Lower leg skin (tissue), 4 donors: ENCODE data around the gene ERGIC3. TPM values are rescaled to one million over a fixed set of nuclear protein-coding genes. Genes with fewer than 3 reads are reported as not detected.

Source experiments
- DNase-seq, 2 donors: peaks; one replicate each; pipeline ENCODE4 v3.0.0-alpha.2; 2019; ENCODE audit warnings: low spot score in 2 of 2
- H3K4me3 ChIP-seq: fragments of 200-600 bp; sonication (generic); 2 replicates; pipeline ENCODE4 v1.5.1; 2017; ENCODE audit warnings: mild to moderate bottlenecking, low read depth; ENCODE audit not compliant: poor library complexity, severe bottlenecking
- CTCF ChIP-seq, 3 donors: fragments of 450-650 bp; IDR thresholded peaks; one replicate each; pipeline ENCODE4 v1.5.1; 2016; ENCODE audit warnings: antibody characterized with exemption in 3 of 3, mild to moderate bottlenecking in 3 of 3, moderate library complexity in 2 of 3
- POLR2A ChIP-seq, 2 donors: fragments of 450-650 bp; IDR thresholded peaks; one replicate each; pipeline ENCODE4 v1.6.1; 2016 to 2017; ENCODE audit warnings: antibody characterized with exemption in 2 of 2, mild to moderate bottlenecking in 1 of 2, moderate library complexity in 1 of 2
- WGBS, 2 donors: methylation state at CpG; one replicate each; pipeline ENCODE4 v1.1.5; 2018; 5-methylcytosine and 5-hydroxymethylcytosine counted together
- intact Hi-C: fragments of 100-400 bp; cut with DNase I; formaldehyde crosslinking; loops from one replicate; pipeline ENCODE4 v1.15.0; 2023; ENCODE audit warnings: low total_unique reads
- total RNA-seq, 4 donors: library from RNA; depleted of rRNA; stranded (reverse); fragments of >200 nt; gene quantifications; one replicate each; pipeline ENCODE4 v1.1.0, GENCODE V29; 2016

The ERGIC3 gene
- total RNA-seq, 4 donors from 2014 or later = 148 to 222 (median 201) TPM

GRCh38 chr20:35562541-35563110, 20.7 kb downstream of the ERGIC3 start:
- WGBS, 2 donors = 76 to 83% methylated on average over 9 to 10 of the region's 10 CpGs
- no peak for TF ChIP-seq POLR2A (IDR thresholded peaks at IDR 0.05)
- no peak for TF ChIP-seq CTCF (IDR thresholded peaks at IDR 0.05)
- intact Hi-C loops = no loop called here
- H3K4me3 ChIP-seq = no peak overlapping the region
- DNase-seq = no peak

- TF ChIP-seq CTCF (IDR thresholded peaks at IDR 0.05) (no peak), POLR2A (IDR thresholded peaks at IDR 0.05) (no peak)
- no peak overlapping the region for H3K4me3 ChIP-seq
- intact Hi-C loops = no loop called here
- 87 to 88% methylated on average over 10 of the region's 10 CpGs for WGBS, 2 donors
- DNase-seq = no peak
These were observed 22.0 kb downstream of the ERGIC3 start for GRCh38 chr20:35563834-35564233.

GRCh38 chr20:35564905-35565304, 23.0 kb downstream of the ERGIC3 start:
- 93 to 95% methylated on average over 7 of the region's 7 CpGs for WGBS, 2 donors

GRCh38 chr20:35568645-35569044, 26.8 kb downstream of the ERGIC3 start:
- WGBS, 2 donors = 18% methylated on average over 2 of the region's 2 CpGs
- no peak for TF ChIP-seq CTCF (IDR thresholded peaks at IDR 0.05)
- DNase-seq = no peak
- no peak overlapping the region for H3K4me3 ChIP-seq
- intact Hi-C loops = no loop called here

More at GRCh38 chr20:35564905-35565304, 23.0 kb downstream of the ERGIC3 start:
- TF ChIP-seq CTCF (IDR thresholded peaks at IDR 0.05) (no peak), POLR2A (IDR thresholded peaks at IDR 0.05) (no peak)
- no peak for DNase-seq
- intact Hi-C loops = no loop called here
- H3K4me3 ChIP-seq = no peak overlapping the region

- TF ChIP-seq POLR2A (IDR thresholded peaks at IDR 0.05) (no peak), CTCF (IDR thresholded peaks at IDR 0.05) (no peak)
- intact Hi-C loops = no loop called here
- DNase-seq = no peak
- H3K4me3 ChIP-seq = no peak overlapping the region
These were observed 29.7 kb downstream of the ERGIC3 start for GRCh38 chr20:35571555-35571954.

- no peak for DNase-seq
- H3K4me3 ChIP-seq = no peak overlapping the region
- no peak for TF ChIP-seq POLR2A (IDR thresholded peaks at IDR 0.05)
- TF ChIP-seq CTCF (IDR thresholded peaks at IDR 0.05) = no peak
- WGBS, 2 donors = 91 to 93% methylated on average over 4 of the region's 4 CpGs
- intact Hi-C loops = no loop called here
These were observed 31.0 kb downstream of the ERGIC3 start for GRCh38 chr20:35572838-35573237.
